MG63 (cell line): ENCODE measurements around the gene ARF3. TPM values are rescaled to one million over a fixed set of nuclear protein-coding genes. Genes with fewer than 3 reads are reported as not detected.
A peak's percentile ranks its signal among the peaks of the same experiment; 100 is the strongest.
"Not testable (repeated sequence)": the region's sequence is repeated elsewhere in the genome, so short reads cannot be mapped to it uniquely, and the experiment has no call there.

Experiments used
- DNase-seq: peaks from one replicate; pipeline ENCODE4 v3.0.0-alpha.2; 2020
- H3K27me3 ChIP-seq: fragments of 250-450 bp; sonication (Bioruptor Pico); 2 replicates; pipeline ENCODE4 v1.5.1; 2020; ENCODE audit warnings: mild to moderate bottlenecking, moderate library complexity
- H3K36me3 ChIP-seq: fragments of 250-450 bp; sonication (Bioruptor Pico); 2 replicates; pipeline ENCODE4 v1.5.1; 2020; ENCODE audit warnings: mild to moderate bottlenecking, moderate library complexity
- H3K4me3 ChIP-seq: fragments of 250-450 bp; sonication (Bioruptor Pico); 2 replicates; pipeline ENCODE4 v1.5.1; 2020; ENCODE audit warnings: mild to moderate bottlenecking, moderate library complexity
- H3K9me3 ChIP-seq: fragments of 250-450 bp; sonication (Bioruptor Pico); 2 replicates; pipeline ENCODE4 v1.5.1; 2020; ENCODE audit warnings: mild to moderate bottlenecking, moderate library complexity
- total RNA-seq: library from RNA; depleted of rRNA; stranded (reverse); fragments of >200 nt; shearing (Covaris generic); gene quantifications from 2 replicates; pipeline ENCODE4 v1.2.3, GENCODE V29; 2014; ENCODE audit warnings: low replicate concordance; rRNA removed

The ARF3 gene
- total RNA-seq, 1 experiment from 2014 or later, result 77.7 TPM

DNA sequence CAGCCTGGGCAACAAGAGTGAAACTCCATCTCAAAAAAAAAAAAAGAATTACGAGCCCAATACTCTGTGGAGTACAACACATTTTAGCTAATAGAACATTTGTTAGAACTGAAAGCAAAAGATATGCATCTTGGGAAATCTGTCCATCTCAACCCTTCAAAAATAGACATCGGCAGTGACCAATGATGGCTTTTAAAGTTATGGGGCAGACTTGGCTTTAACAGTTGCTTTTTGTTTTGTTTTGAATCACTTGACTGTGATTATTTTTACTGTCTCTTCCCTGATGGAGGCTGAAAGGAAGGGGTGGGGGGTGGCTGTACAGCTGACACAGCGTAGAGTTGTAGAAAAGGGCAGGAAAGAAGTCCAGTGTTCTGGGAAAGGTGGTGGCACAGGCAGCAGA, 34.2 kb downstream of the ARF3 start:
- H3K27me3 ChIP-seq, result no peaks in the 10 kb centered on the region
- DNase-seq, result no peak
- peaks cover 39% of the 10 kb centered on the region for H3K36me3 ChIP-seq
- no peaks in the 10 kb centered on the region for H3K9me3 ChIP-seq
- H3K4me3 ChIP-seq, result no peak overlapping the region

DNA sequence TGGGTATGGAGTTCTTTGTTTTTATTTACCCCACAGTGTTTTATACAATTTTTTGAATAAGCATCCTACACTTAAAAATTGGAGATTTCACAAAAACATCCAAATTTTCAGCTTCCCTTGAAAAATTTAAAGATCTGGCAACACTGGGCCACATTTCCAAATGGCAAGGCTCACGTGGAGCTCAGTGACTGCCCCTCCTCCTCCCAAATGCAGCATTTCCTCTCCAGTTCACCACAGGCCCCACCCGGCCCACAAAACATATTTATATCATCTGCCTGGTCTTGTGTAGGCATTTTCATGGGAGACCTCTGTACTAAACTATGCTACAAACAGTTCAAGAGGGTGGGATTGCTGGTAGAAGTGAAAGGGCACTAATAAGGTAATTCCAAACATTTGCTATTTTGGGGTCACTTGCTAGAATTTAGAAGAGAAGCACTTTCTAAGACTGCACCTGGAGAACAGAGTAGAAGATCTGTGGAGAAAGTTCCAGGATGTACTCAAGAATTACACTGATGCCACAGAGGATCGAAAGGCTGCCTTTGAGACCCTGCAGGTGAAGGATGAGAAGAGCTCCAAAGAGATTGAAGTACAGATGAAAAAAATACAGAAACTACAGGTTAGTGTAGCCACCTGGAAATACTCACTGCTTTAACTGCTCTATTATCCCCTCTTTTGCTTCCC, 39.3 kb downstream of the ARF3 start:
- Histone ChIP-seq H3K27me3 (no peaks in the 10 kb centered on the region), H3K4me3 (no peak overlapping the region), H3K36me3 (peaks cover 13% of the 10 kb centered on the region), H3K9me3 (no peaks in the 10 kb centered on the region)
- DNase-seq, result no peak

GRCh38 chr12:48910196-48910595, 47.1 kb downstream of the ARF3 start:
- Histone ChIP-seq H3K36me3 (no peaks in the 10 kb centered on the region), H3K27me3 (no peaks in the 10 kb centered on the region), H3K9me3 (no peaks in the 10 kb centered on the region), H3K4me3 (no peak overlapping the region)
- DNase-seq, result no peak

DNA sequence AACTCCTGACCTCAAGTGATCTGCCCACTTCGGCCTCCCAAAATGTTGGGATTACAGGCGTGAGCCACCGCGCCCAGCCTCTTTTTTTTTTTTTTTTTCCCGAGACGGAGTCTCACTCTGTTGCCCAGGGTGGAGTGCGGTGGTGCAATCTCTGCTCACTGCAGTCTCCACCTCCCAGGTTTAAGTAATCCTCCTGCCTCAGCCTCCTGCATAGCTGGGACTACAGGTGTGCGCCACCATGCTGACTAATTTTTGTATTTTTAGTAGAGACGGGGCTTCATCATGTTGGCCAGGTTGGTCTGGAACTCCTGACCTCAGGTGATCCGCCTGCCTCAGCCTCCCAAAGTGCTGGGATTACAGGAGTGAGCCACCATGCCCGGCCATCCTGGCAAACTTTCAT, 47.6 kb downstream of the ARF3 start:
- not testable (repeated sequence) for H3K4me3 ChIP-seq, H3K9me3 ChIP-seq, H3K27me3 ChIP-seq, DNase-seq, H3K36me3 ChIP-seq

- Histone ChIP-seq H3K27me3 (no peaks in the 10 kb centered on the region), H3K4me3 (no peak overlapping the region), H3K9me3 (no peaks in the 10 kb centered on the region), H3K36me3 (no peaks in the 10 kb centered on the region)
- DNase-seq, result no peak
Observed at GRCh38 chr12:48907245-48907644, 50.0 kb downstream of the ARF3 start.

GRCh38 chr12:48903982-48904411, 53.3 kb downstream of the ARF3 start:
- Histone ChIP-seq H3K36me3 (no peaks in the 10 kb centered on the region), H3K4me3 (peak overlapping the region; percentile 43), H3K27me3 (no peaks in the 10 kb centered on the region), H3K9me3 (no peaks in the 10 kb centered on the region)
- DNase-seq, result peak; percentile 77

DNA sequence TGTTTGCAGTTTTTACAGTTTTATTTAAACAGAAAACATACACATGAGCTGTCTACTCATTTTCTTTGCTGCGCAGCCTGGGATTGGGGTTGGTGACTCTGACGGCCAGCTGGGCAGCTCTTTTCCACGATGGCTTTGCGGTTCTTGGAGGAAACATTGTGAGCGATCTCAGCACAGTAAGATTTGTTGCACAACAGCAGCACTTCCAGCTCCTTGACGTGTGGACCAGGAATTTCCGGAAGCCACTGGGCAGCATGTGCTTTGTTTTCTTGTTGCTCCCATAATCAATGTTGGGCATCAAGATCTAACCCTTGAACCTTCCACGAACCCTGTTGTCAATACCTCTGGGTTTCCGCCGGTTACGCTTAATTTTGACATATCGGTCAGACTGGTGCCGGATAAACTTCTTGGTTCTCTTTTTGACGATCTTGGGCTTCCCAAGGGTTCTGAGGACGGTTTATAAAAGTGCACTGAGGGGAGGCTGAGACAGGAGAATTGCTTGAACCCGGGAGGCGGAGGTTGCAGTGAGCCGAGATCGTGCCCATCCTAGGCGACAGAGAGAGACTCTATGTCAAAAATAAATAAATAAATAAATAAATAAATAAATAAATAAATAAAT, 53.8 kb downstream of the ARF3 start:
- no peak for DNase-seq
- Histone ChIP-seq H3K36me3 (no peaks in the 10 kb centered on the region), H3K9me3 (no peaks in the 10 kb centered on the region), H3K27me3 (no peaks in the 10 kb centered on the region), H3K4me3 (no peak overlapping the region)

DNA sequence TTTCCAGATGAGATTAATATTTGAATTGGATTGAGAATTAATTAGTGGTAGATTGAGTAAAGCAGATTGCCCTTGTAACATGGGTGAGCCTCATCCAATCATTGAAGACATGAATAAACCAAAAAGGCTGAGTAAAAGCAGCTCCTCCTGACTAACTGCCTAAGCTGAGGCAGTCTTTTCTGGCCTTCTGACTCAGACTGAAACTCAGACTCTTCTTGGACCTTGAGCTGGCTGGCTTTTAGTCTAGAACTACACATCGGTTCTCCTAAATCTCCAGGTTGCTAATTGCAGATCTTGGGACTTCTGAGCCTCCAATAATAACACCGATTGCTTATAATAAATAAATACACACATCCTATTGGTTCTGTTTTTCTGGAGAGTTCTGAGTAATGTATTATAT, 56.0 kb downstream of the ARF3 start:
- H3K36me3 ChIP-seq, result no peaks in the 10 kb centered on the region
- H3K9me3 ChIP-seq, result no peaks in the 10 kb centered on the region
- DNase-seq, result no peak
- no peak overlapping the region for H3K4me3 ChIP-seq
- no peaks in the 10 kb centered on the region for H3K27me3 ChIP-seq

- Histone ChIP-seq H3K4me3 (no peak overlapping the region), H3K36me3 (no peaks in the 10 kb centered on the region), H3K27me3 (no peaks in the 10 kb centered on the region), H3K9me3 (no peaks in the 10 kb centered on the region)
- DNase-seq, result no peak
Observed at GRCh38 chr12:48899651-48900050, 57.6 kb downstream of the ARF3 start.

DNA sequence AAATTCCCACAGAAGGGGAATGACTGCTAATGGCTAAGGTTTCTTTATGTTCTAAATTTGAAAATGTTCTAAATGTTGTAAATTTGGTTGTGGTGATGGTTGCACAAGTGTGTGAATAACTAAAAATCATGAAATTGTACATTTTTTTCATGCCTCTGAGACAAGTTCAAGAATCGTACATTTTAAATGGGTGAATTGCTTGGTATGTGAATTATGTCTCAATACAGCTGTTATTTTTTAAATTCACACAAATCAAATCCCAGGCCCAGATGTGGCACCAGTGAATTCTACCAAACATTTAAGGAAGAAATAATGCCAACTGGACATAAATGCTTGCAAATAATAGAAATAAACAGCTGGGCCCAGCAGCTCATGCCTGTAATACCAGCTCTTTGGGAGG, 63.0 kb downstream of the ARF3 start:
- Histone ChIP-seq H3K27me3 (peaks cover 5% of the 10 kb centered on the region), H3K36me3 (no peaks in the 10 kb centered on the region), H3K9me3 (no peaks in the 10 kb centered on the region), H3K4me3 (no peak overlapping the region)
- no peak for DNase-seq

GRCh38 chr12:48890657-48891418, 66.4 kb downstream of the ARF3 start:
- Histone ChIP-seq H3K36me3 (no peaks in the 10 kb centered on the region), H3K4me3 (no peak overlapping the region), H3K9me3 (no peaks in the 10 kb centered on the region), H3K27me3 (peaks cover 5% of the 10 kb centered on the region)
- peak; percentile 68 for DNase-seq

DNA sequence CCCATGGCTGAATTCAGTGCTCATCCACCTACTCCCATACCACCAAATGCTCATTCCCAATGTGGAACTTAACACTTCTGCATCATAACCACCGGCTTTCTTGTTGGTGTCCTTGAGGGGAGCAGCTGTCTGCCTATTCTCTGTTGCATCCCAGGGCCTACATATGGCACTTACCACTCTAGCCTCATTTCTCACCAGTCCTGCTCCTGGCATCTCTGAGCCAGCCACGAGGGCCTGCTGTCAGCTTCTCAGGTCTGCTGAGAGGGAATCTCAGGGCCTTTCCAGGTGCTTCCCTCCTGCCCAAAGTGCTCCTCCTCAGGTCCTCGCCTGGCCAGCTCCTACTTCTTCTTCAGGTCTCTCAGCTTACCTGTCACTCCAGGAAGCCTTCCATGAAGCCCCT, 67.6 kb downstream of the ARF3 start:
- Histone ChIP-seq H3K36me3 (no peaks in the 10 kb centered on the region), H3K27me3 (peaks cover 5% of the 10 kb centered on the region), H3K9me3 (no peaks in the 10 kb centered on the region), H3K4me3 (no peak overlapping the region)
- no peak for DNase-seq

Other genes with a start within 250 kb of the ARF3 start
- 9.7 and 22.2 TPM in 2 replicates for gene CCNT1, start 240.8 kb downstream of the ARF3 start, total RNA-seq
- gene ADCY6, start 168.4 kb downstream of the ARF3 start, total RNA-seq, result 30.4 and 40.0 TPM in 2 replicates
- gene CACNB3, start 139.0 kb downstream of the ARF3 start, total RNA-seq, result 13.9 and 19.0 TPM in 2 replicates
- 76.0 and 85.0 TPM in 2 replicates for gene DDX23, start 105.3 kb downstream of the ARF3 start, total RNA-seq
- 0.12 TPM in 1 of 2 replicates, not detected in the other for gene RND1, start 91.6 kb downstream of the ARF3 start, total RNA-seq
- 0.94 and 3.2 TPM in 2 replicates for gene FKBP11, start 32.0 kb downstream of the ARF3 start, total RNA-seq
- 2.7 and 3.6 TPM in 2 replicates for gene WNT10B, start 14.2 kb upstream of the ARF3 start, total RNA-seq
- not detected in 2 replicates for gene WNT1, start 20.8 kb upstream of the ARF3 start, total RNA-seq
- 0.13 TPM in 1 of 2 replicates, not detected in the other for gene DDN, start 41.9 kb upstream of the ARF3 start, total RNA-seq
- gene PRKAG1, start 61.3 kb upstream of the ARF3 start, total RNA-seq, result 76.4 and 102 TPM in 2 replicates
- gene KMT2D, start 103.3 kb upstream of the ARF3 start, total RNA-seq, result 8.6 and 11.7 TPM in 2 replicates
- gene RHEBL1, start 112.5 kb upstream of the ARF3 start, total RNA-seq, result 0.16 TPM in 1 of 2 replicates, not detected in the other
- not detected in 2 replicates for gene DHH, start 137.3 kb upstream of the ARF3 start, total RNA-seq
- 20.5 and 28.4 TPM in 2 replicates for gene LMBR1L, start 153.4 kb upstream of the ARF3 start, total RNA-seq
- gene TUBA1B, start 173.9 kb upstream of the ARF3 start, total RNA-seq, result 2,940 and 4,183 TPM in 2 replicates
- 361 and 621 TPM in 2 replicates for gene TUBA1A, start 231.6 kb upstream of the ARF3 start, total RNA-seq